RWPE1 (cell line): ENCODE results near the gene ZC3H12A.

Experiments
- CTCF ChIA-PET: fragments of 350-600 bp; sonication (Branson Sonifier 250); formaldehyde crosslinking; extraction: SDS; loops from one replicate; lab custom pipeline; 2021; lab: Yijun Ruan, JAX
- POLR2A ChIA-PET: fragments of 400-600 bp; formaldehyde crosslinking; extraction: SDS; loops from one replicate; lab custom pipeline; 2020; ENCODE audit warnings: antibody characterized with exemption; ENCODE audit not compliant: low non-redundant PET; lab: Yijun Ruan, JAX
- DNase-seq: peaks from one replicate; pipeline ENCODE4 v3.0.0; 2012; ENCODE audit warnings: low spot score
- H3K27ac ChIP-seq: fragments of 450-650 bp; 2 replicates; pipeline ENCODE4 v1.5.1; 2017
- CTCF ChIP-seq: fragments of 450-650 bp; conservative IDR thresholded peaks from 2 replicates; pipeline ENCODE4 v1.5.1; 2017; ENCODE audit warnings: low read depth, mild to moderate bottlenecking

Gene ZC3H12A

GRCh38 chr1:37464443-37464842, 9.9 kb upstream of the ZC3H12A start:
- H3K27ac ChIP-seq = no peak overlapping the region
- DNase-seq = no peak
- ChIA-PET POLR2A (no interaction called here), CTCF (interaction anchor here (0.9 kb wide), 1 partner anchor 50 kb away, joined by 3 read pairs; no protein-coding TSS in a partner anchor)
- TF ChIP-seq CTCF = no peak

- CTCF ChIA-PET = interaction anchor here (1.0 kb wide), 1 partner anchor 22 kb away, joined by 6 read pairs; no protein-coding TSS in a partner anchor
- no peak for TF ChIP-seq CTCF
- no peak for DNase-seq
- H3K27ac ChIP-seq = peak overlapping the region; percentile 63
- POLR2A ChIA-PET = interaction anchor here (0.7 kb wide), 1 partner anchor 8 kb away, joined by 3 read pairs; the partner anchor contains the start of gene ZC3H12A
Observed at GRCh38 chr1:37465593-37466517, 8.5 kb upstream of the ZC3H12A start.

- TF ChIP-seq CTCF = no peak
- H3K27ac ChIP-seq = no peak overlapping the region; the same call in 1 of the 2 replicates
- CTCF ChIA-PET = interaction anchor here (0.9 to 1.1 kb wide), 2 partner anchors 9 to 47 kb away, joined by 3 read pairs; partner anchors contain the start of gene MEAF6
- POLR2A ChIA-PET = no interaction called here
- DNase-seq = no peak
Observed at GRCh38 chr1:37468037-37468436, 6.3 kb upstream of the ZC3H12A start.

- POLR2A ChIA-PET = no interaction called here
- no peak for DNase-seq
- no peak overlapping the region for H3K27ac ChIP-seq
- TF ChIP-seq CTCF = no peak
- CTCF ChIA-PET = no interaction called here
Observed at GRCh38 chr1:37469386-37469785, 5.0 kb upstream of the ZC3H12A start.

- ChIA-PET CTCF (interaction anchor here (0.5 to 1.4 kb wide), 4 partner anchors 15 to 210 kb away, joined by 3 to 6 read pairs (median 3); no protein-coding TSS in a partner anchor), POLR2A (no interaction called here)
- peak; percentile 92 for DNase-seq
- no peak for TF ChIP-seq CTCF
- H3K27ac ChIP-seq = peak overlapping the region; percentile 100
Observed at GRCh38 chr1:37471345-37472231, 2.8 kb upstream of the ZC3H12A start.

GRCh38 chr1:37472281-37472680, 2.1 kb upstream of the ZC3H12A start:
- no peak for TF ChIP-seq CTCF
- no peak for DNase-seq
- ChIA-PET CTCF (interaction anchor here (0.7 to 1.4 kb wide), 3 partner anchors 15 to 17 kb away, joined by 3 to 6 read pairs (median 3); no protein-coding TSS in a partner anchor), POLR2A (no interaction called here)
- peak overlapping the region; percentile 100 for H3K27ac ChIP-seq
